Activated CD4-positive, alpha-beta T cell treated with anti-CD3 and anti-CD28 coated beads for 36 hours (primary cell): ENCODE measurements around the gene ADPRH. TPM values are rescaled to one million over a fixed set of nuclear protein-coding genes. Genes with fewer than 3 reads are reported as not detected.

Source experiments
- ATAC-seq: fragments of 200-7000 bp; cut with Tn5 transposase; one replicate; pipeline ENCODE4 v1.10.0; 2021; ENCODE audit warnings: mild to moderate bottlenecking, moderate library complexity
- CTCF ChIA-PET: fragments of 350-600 bp; sonication (Branson Sonifier 250); formaldehyde crosslinking; loops from one replicate; lab custom pipeline; 2021; ENCODE audit warnings: antibody characterized with exemption; lab: Charles Lee
- POLR2A ChIA-PET: fragments of 350-600 bp; sonication (Branson Sonifier 250); formaldehyde crosslinking; loops from one replicate; lab custom pipeline; 2021; ENCODE audit warnings: antibody characterized with exemption, inconsistent platforms; lab: Charles Lee
- DNase-seq: peaks from one replicate; pipeline ENCODE4 v3.0.0-alpha.2; 2020
- H3K27ac Mint-ChIP-seq: one replicate; pipeline ENCODE4 v1.8.0; 2021; ENCODE audit warnings: mixed read lengths
- H3K27me3 Mint-ChIP-seq: one replicate; pipeline ENCODE4 v1.8.0; 2021; ENCODE audit warnings: mixed read lengths
- H3K36me3 Mint-ChIP-seq: one replicate; pipeline ENCODE4 v1.8.0; 2021; ENCODE audit warnings: low read depth, mixed read lengths
- H3K4me1 Mint-ChIP-seq: one replicate; pipeline ENCODE4 v1.8.0; 2021; ENCODE audit warnings: mixed read lengths
- H3K4me3 Mint-ChIP-seq: one replicate; pipeline ENCODE4 v1.8.0; 2021; ENCODE audit warnings: mild to moderate bottlenecking, moderate library complexity, mixed read lengths
- H3K9me3 Mint-ChIP-seq: one replicate; pipeline ENCODE4 v1.8.0; 2021; ENCODE audit warnings: low read depth, mixed read lengths
- intact Hi-C, 2 experiments: fragments of 100-400 bp; cut with DNase I in 1 of 2; cut with micrococcal nuclease in 1 of 2; formaldehyde crosslinking; loops; one replicate each; pipeline versions ENCODE4 v1.14.2 to v1.15.1; 2022 to 2024; cut with DNase I, micrococcal nuclease
- total RNA-seq, 2 experiments: library from RNA; stranded (reverse); gene quantifications; one replicate each; pipeline ENCODE4 v1.2.3, GENCODE V29; 2021

Gene ADPRH
- total RNA-seq, result 1 to 10 TPM; 2.5 to 3.5 TPM

DNA sequence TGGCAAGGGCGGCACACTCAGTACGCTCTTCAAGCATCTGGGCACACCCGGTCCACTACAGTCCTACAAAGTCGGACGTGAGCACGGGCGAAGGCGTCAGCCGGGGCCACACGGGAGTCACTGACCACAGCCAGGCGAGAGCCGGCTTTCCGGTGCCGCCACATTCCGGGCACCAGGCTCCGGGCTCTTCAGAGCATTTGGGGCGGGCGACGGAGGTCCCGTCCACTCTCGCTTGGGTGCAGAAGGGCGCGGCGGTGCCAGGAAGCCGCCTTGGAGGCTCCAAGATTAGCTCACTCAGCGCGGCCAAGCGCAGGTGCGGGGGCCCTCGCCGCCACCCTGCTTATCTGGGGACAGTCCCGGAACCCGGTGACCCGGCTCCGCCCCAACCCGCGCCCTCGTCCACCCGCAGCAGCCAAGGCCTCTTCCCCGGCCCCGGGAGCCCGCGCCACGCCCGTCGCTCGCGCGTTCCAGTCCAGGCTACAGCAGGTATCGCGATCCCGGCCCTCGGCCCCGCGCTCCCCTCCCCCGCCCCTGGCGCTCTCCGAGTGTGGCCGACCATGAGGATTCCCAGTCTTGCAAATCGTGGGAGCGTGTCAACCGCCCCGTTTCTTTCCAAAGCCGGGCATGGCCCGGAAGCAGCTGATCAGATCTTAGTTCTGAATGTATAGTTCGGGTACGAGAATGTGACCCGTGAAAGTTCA is at the start of gene ADPRH:
Gene ADPRH (plus strand): TSS at position 127 of the 701 bp plus-strand sequence. CDS start 2,678 bp downstream, outside the sequence.
- CTCF ChIA-PET, result interaction anchor here (2.1 kb wide), 1 partner anchor 12 kb away, joined by 6 read pairs; no protein-coding TSS in a partner anchor
- H3K4me3 Mint-ChIP-seq, result peak within 1 kb of the TSS; percentile 79
- intact Hi-C loops, result loop anchor here in 1 of 2 experiments (5.0 kb wide), 1 partner anchor 98 kb away; the partner anchor contains the start of gene COX17
- H3K27me3 Mint-ChIP-seq, result peaks cover 4% of the 10 kb centered on the region
- DNase-seq (peak; percentile 75), ATAC-seq (peak; percentile 79)
- H3K4me1 Mint-ChIP-seq, result peaks cover 17% of the 10 kb centered on the region
- no peaks in the 10 kb centered on the region for H3K36me3 Mint-ChIP-seq
- H3K27ac Mint-ChIP-seq, result peak within 1 kb of the TSS; percentile 87
- POLR2A ChIA-PET, result no interaction called here
- H3K9me3 Mint-ChIP-seq, result no peaks in the 10 kb centered on the region

DNA sequence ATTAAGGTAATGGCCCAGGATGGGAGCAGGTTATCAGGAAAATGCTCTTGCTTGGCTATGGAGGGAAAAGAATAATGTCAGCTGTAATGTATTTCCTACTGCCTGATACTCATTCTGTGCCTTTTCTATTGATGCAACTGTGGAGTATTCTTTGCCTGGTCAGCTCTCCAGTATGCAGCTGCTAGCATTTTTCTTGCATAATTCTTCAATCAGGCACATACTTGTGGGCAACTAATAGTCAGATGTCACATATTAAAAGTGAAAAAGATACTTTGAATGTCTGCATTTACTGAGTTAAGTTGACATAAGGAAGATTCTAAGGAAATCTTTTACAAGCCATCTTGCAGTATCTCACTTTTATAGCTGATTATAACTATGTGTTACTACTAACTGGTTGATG is 49.4 kb upstream of the ADPRH start:
- ATAC-seq (no peak), DNase-seq (no peak)
- CTCF ChIA-PET, result interaction anchor here (0.7 to 0.9 kb wide), 2 partner anchors 14 to 346 kb away, joined by 3 read pairs; no protein-coding TSS in a partner anchor
- POLR2A ChIA-PET, result no interaction called here
- no peak overlapping the region for H3K27ac Mint-ChIP-seq
- no peaks in the 10 kb centered on the region for H3K9me3 Mint-ChIP-seq
- H3K27me3 Mint-ChIP-seq, result no peaks in the 10 kb centered on the region
- intact Hi-C loops, result no loop called here
- H3K4me3 Mint-ChIP-seq, result no peak overlapping the region
- peaks cover 14% of the 10 kb centered on the region for H3K36me3 Mint-ChIP-seq
- H3K4me1 Mint-ChIP-seq, result no peaks in the 10 kb centered on the region

DNA sequence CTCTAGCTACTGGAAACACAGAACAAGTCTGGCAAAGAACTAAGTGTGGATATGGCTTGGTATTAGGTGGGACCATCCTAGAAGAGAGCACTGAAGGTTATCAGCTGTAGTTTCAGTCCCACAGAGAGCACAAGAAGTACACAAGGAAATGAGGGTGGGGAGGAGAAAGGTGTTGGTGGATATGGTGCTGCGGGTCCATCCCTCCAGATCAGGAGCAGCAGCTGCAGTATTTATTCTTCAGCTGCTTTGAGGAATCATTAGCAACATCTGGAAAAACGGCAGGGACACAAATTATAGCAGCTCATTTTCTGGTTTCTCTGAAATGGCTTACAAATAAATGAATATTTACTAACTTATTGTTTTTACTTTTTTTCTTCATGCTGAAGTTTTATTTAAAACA is 48.8 kb upstream of the ADPRH start:
- Mint-ChIP-seq H3K9me3 (no peaks in the 10 kb centered on the region), H3K27me3 (no peaks in the 10 kb centered on the region), H3K4me3 (no peak overlapping the region), H3K36me3 (peaks cover 9% of the 10 kb centered on the region), H3K27ac (no peak overlapping the region), H3K4me1 (no peaks in the 10 kb centered on the region)
- no peak for ATAC-seq
- ChIA-PET CTCF (interaction anchor here (0.7 to 0.9 kb wide), 2 partner anchors 13 to 347 kb away, joined by 3 read pairs; no protein-coding TSS in a partner anchor), POLR2A (no interaction called here)
- no peak for DNase-seq
- intact Hi-C loops, result no loop called here

DNA sequence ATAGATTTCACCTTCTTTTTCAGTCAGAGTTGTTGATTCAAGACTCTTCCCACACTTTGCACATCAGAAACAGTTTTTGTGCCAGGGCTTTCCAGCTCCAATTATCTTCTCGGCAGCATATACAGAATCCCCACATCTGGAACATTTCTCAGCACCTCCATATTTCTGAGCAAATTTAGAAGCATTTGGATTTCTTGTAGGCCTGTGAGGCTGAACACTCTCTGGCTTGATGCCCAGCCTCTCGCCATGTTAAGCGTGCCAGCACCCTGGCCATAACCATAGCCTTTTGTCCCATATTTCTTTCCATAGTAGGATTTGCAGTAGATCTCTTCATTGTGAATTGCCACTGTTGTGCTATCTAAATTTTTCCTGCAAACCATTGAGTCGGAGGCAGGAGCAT is 48.1 kb upstream of the ADPRH start:
- ChIA-PET POLR2A (no interaction called here), CTCF (no interaction called here)
- Mint-ChIP-seq H3K27ac (no peak overlapping the region), H3K4me3 (no peak overlapping the region), H3K27me3 (no peaks in the 10 kb centered on the region), H3K9me3 (no peaks in the 10 kb centered on the region), H3K36me3 (peaks cover 5% of the 10 kb centered on the region), H3K4me1 (no peaks in the 10 kb centered on the region)
- intact Hi-C loops, result no loop called here
- DNase-seq (no peak), ATAC-seq (no peak)

DNA sequence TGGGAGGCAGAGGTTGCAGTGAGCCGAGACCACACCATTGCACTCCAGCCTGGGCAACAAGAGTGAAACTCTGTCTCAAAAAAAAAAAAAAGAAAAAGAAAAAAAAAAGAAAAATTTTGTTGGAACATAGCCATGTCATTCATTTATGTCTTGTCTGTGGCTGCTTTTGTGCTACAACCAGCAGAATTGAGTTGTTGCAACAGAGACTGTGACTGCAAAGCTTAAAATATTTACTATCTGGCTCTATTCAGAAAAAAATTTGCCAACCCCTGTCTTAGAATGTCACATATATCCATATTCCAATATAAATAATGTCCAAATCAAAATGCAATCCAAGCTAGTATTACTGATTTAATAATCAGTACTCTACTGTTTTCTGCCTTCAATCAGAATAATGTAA is 45.0 kb upstream of the ADPRH start:
- H3K27me3 Mint-ChIP-seq, result no peaks in the 10 kb centered on the region
- CTCF ChIA-PET, result no interaction called here
- DNase-seq (no peak), ATAC-seq (no peak)
- H3K4me1 Mint-ChIP-seq, result no peaks in the 10 kb centered on the region
- peaks cover 3% of the 10 kb centered on the region for H3K36me3 Mint-ChIP-seq
- no peaks in the 10 kb centered on the region for H3K9me3 Mint-ChIP-seq
- intact Hi-C loops, result no loop called here
- no peak overlapping the region for H3K4me3 Mint-ChIP-seq
- no peak overlapping the region for H3K27ac Mint-ChIP-seq
- POLR2A ChIA-PET, result no interaction called here

DNA sequence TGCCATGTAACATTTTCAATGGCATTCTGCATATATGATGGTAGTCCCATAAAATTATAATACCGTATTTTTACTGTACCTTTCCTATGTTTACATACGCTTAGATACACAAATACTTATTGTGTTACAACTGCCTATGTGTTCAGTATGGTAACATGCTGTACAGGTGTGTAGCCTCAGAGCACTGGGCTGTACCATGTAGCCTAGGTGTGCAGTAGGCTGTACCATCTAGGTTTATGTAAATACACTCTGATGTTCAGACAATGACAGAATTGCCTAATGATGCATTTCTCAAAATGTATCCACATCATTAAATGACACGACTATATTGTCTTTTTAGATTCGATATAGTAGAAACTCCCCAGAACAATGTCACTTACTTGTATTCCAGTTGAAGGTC is 42.5 kb upstream of the ADPRH start:
- ATAC-seq (no peak), DNase-seq (no peak)
- Mint-ChIP-seq H3K9me3 (no peaks in the 10 kb centered on the region), H3K36me3 (peaks cover 3% of the 10 kb centered on the region), H3K4me1 (peaks cover 3% of the 10 kb centered on the region), H3K27me3 (no peaks in the 10 kb centered on the region), H3K27ac (no peak overlapping the region), H3K4me3 (no peak overlapping the region)
- intact Hi-C loops, result no loop called here
- CTCF ChIA-PET, result no interaction called here
- POLR2A ChIA-PET, result no interaction called here

DNA sequence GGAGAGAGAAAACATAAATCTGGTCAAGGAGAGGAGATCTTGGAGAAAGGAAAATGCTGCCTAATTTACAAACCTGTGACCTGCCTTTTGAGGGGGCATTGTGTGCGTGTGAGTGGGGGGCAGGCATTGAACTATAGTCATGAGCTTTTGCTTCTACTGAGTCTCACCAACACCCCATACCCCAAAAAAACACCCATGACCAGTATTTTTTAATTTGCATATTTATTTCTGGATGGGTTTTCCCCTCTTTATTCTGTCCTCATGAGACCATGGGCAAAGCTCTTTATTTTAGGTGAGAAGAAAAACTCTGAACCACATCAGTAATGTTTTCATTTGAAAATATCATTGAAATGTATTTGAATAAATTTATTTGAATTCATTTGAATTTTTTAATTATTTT is 40.5 kb upstream of the ADPRH start:
- intact Hi-C loops, result no loop called here
- no peak overlapping the region for H3K27ac Mint-ChIP-seq
- H3K4me3 Mint-ChIP-seq, result no peak overlapping the region
- no peaks in the 10 kb centered on the region for H3K27me3 Mint-ChIP-seq
- ATAC-seq (no peak), DNase-seq (no peak)
- peaks cover 3% of the 10 kb centered on the region for H3K4me1 Mint-ChIP-seq
- ChIA-PET CTCF (no interaction called here), POLR2A (no interaction called here)
- H3K36me3 Mint-ChIP-seq, result peaks cover under 1% of the 10 kb centered on the region
- no peaks in the 10 kb centered on the region for H3K9me3 Mint-ChIP-seq

DNA sequence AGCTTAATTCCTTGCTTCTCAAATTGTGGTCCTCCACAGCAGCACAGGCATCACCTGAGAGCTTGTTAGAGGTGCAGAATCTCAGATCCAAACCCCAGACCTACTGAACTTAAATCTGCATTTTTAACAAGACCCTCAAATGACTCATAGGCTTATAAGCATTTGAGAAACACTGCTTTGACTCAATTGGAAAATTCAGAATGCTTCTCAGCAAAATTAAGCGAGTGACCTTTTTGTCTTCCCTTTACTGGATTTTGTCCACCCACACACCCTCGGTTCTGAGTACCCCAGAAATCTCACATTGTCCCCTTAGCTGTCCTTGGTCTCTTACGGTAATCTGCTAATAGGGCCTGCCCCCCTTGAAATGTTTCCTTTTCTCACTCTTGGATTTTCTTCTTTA is 37.7 kb upstream of the ADPRH start:
- Mint-ChIP-seq H3K27ac (no peak overlapping the region), H3K27me3 (no peaks in the 10 kb centered on the region), H3K36me3 (no peaks in the 10 kb centered on the region), H3K4me1 (peaks cover 3% of the 10 kb centered on the region), H3K4me3 (no peak overlapping the region), H3K9me3 (no peaks in the 10 kb centered on the region)
- ChIA-PET CTCF (no interaction called here), POLR2A (no interaction called here)
- intact Hi-C loops, result no loop called here
- ATAC-seq (no peak), DNase-seq (no peak)

DNA sequence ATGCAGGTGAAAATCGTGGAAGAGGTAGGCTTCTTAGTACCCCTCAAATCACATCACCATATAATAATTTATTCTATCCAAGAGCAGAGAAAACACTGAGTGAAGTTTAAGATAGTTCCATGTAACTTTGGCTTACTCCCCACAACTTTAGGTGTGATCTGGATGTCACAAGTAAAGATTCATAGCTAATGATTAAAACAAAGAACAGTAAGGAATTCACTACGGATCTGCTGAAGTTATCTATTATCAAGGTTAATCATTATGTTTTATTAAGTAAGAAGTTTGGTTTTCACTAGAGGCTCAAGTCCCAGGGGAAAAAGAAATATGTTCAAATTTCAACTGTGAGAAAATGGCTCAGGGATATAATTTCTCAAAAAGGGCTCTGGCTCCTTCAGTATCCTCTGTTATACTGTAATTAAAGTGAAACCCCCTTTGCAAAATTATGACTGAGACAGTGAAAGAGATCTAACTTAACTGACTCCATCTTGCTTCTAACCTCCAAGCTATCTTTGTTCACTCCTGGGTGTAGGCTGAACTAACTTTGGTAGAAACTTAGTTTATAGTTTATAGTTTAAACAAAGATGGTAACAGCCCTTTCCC is 37.0 kb upstream of the ADPRH start:
- H3K4me3 Mint-ChIP-seq, result no peak overlapping the region
- no peaks in the 10 kb centered on the region for H3K9me3 Mint-ChIP-seq
- DNase-seq, result no peak
- no peaks in the 10 kb centered on the region for H3K36me3 Mint-ChIP-seq
- H3K4me1 Mint-ChIP-seq, result peaks cover 3% of the 10 kb centered on the region
- H3K27me3 Mint-ChIP-seq, result no peaks in the 10 kb centered on the region
- POLR2A ChIA-PET, result no interaction called here
- intact Hi-C loops, result no loop called here
- no peak overlapping the region for H3K27ac Mint-ChIP-seq
- ATAC-seq, result no peak
- CTCF ChIA-PET, result no interaction called here

DNA sequence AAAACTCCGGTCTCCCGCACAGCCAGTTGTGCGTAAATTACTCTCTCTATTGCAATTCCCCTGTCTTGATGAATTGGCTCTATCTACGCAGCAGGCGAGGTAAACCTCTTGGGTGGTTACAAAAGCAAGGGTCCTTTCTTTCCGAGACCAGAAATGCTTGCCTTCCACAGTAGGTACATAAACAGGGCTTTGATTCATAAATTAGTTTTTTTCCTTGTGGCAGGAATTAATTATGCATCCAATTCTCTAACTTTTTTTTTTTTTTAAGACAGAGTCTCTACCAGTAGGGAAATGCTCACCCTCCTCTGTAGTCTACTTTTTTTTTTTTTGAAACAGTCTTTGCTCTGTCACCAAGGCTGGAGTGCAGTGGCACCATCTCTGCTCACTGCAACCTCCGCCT is 36.1 kb upstream of the ADPRH start:
- Mint-ChIP-seq H3K27ac (no peak overlapping the region), H3K4me1 (peaks cover 3% of the 10 kb centered on the region), H3K27me3 (no peaks in the 10 kb centered on the region), H3K4me3 (no peak overlapping the region), H3K9me3 (no peaks in the 10 kb centered on the region), H3K36me3 (no peaks in the 10 kb centered on the region)
- ChIA-PET CTCF (interaction anchor here (1.0 kb wide), 1 partner anchor 13 kb away, joined by 3 read pairs; no protein-coding TSS in a partner anchor), POLR2A (no interaction called here)
- DNase-seq (no peak), ATAC-seq (no peak)
- intact Hi-C loops, result no loop called here

DNA sequence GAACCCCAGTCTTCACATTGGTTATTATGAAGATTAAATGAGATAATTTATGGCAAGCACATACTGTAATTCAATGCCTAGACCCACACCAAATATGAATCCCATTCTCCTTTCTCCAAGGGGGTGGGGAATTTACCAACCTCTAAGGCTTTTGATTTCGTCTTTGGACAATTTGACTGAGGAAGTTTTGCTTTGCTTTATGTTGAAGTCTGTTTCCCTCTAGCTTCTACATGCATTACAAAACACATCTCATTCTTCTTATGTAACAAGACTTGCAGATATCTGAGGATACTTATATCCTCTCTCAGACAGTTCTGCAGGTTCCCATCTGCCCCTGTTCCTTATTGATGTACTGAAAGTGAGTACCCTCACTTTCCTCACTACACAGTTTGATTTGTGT is 32.1 kb upstream of the ADPRH start:
- ChIA-PET CTCF (no interaction called here), POLR2A (no interaction called here)
- H3K4me1 Mint-ChIP-seq, result no peaks in the 10 kb centered on the region
- no peaks in the 10 kb centered on the region for H3K9me3 Mint-ChIP-seq
- H3K4me3 Mint-ChIP-seq, result no peak overlapping the region
- intact Hi-C loops, result no loop called here
- ATAC-seq (no peak), DNase-seq (no peak)
- no peaks in the 10 kb centered on the region for H3K36me3 Mint-ChIP-seq
- H3K27ac Mint-ChIP-seq, result no peak overlapping the region
- no peaks in the 10 kb centered on the region for H3K27me3 Mint-ChIP-seq

DNA sequence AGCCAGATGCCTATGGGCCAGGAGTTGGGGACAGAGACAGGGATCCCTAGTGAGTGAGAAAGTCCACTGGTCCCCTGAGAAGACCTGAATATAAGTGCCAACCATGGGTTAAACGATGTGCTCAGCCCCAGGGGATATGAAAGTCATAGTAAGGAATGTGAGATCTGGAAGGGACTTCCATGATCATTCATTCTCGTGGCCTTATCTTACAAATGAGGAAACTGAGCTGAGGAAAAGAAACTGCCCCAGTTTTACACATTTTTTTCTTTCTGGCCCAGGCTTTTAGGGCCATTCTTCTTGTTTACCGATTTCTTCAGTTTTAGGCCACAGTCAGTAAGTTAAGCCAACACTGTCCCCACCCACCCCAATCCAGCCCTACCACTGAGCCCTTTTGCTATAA is 31.0 kb upstream of the ADPRH start:
- no peaks in the 10 kb centered on the region for H3K36me3 Mint-ChIP-seq
- POLR2A ChIA-PET, result no interaction called here
- intact Hi-C loops, result no loop called here
- no peak overlapping the region for H3K4me3 Mint-ChIP-seq
- H3K27ac Mint-ChIP-seq, result no peak overlapping the region
- no peaks in the 10 kb centered on the region for H3K4me1 Mint-ChIP-seq
- CTCF ChIA-PET, result interaction anchor here (0.6 kb wide), 1 partner anchor 128 kb away, joined by 3 read pairs; no protein-coding TSS in a partner anchor
- H3K27me3 Mint-ChIP-seq, result no peaks in the 10 kb centered on the region
- DNase-seq (no peak), ATAC-seq (no peak)
- H3K9me3 Mint-ChIP-seq, result no peaks in the 10 kb centered on the region
